Activated T-cell treated with anti-CD3 and anti-CD28 coated beads, Interleukin-2, amount 50 U/mL, for 24 hours (primary cell): Measurements from ENCODE around the gene TUBA4A.
A peak's percentile ranks its signal among the peaks of the same experiment; 100 is the strongest.

Experiments
- DNase-seq: peaks from one replicate; pipeline ENCODE4 v3.0.0-alpha.2; 2020
- H3K27ac Mint-ChIP-seq: 2 replicates; pipeline ENCODE4 v1.8.0; 2020; ENCODE audit warnings: mild to moderate bottlenecking, mixed read lengths
- H3K27me3 Mint-ChIP-seq: 2 replicates; pipeline ENCODE4 v1.8.0; 2020; ENCODE audit warnings: mixed read lengths
- H3K36me3 Mint-ChIP-seq: 2 replicates; pipeline ENCODE4 v1.8.0; 2020; ENCODE audit warnings: low read depth, mixed read lengths
- H3K4me1 Mint-ChIP-seq: 2 replicates; pipeline ENCODE4 v1.8.0; 2020; ENCODE audit warnings: low read depth, mixed read lengths
- H3K4me3 Mint-ChIP-seq: 2 replicates; pipeline ENCODE4 v1.8.0; 2020; ENCODE audit warnings: mild to moderate bottlenecking, moderate library complexity, mixed read lengths
- H3K9me3 Mint-ChIP-seq: 2 replicates; pipeline ENCODE4 v1.8.0; 2020; ENCODE audit warnings: mixed read lengths

TUBA4A gene

DNA sequence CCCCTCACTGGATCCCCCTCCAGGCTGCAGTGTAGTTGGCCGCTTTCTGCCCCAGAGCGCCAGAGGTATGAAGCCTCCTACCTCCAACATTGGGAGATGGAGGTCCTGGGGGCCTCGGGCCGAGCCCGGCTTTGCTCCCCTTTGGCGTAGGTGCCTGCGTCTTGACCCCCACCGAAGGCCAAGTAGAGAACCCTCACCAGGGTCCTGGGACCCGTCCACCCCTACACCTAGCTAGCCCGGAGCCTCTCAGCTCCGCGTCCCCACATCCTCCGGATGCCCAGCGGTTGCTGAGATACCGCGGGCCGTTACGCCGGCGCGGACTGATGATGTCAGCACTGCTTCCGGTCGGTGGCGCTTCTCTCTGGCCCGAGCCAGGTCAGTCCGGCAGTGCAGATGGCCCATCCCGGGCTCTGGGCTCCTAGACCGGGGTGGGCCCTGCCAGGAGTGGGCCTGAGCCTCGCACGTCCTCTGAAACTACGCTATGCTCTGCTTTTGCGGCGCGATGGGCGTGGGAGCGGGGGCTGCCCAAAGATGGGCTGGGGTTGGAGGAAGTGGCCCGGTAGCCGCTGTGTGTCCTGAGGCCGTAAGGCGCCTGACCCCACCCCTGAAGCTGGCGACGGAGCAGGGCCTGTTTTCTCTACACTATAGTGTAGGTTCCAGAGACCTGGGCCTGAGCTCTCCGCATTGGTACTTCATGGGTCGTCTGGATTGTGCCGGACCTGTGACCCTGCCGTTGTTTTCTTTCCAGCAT lies 8.4 kb downstream of the TUBA4A start, which contains the start of the genes GLB1L and STK16:
TSS of gene GLB1L (minus strand) at position 297 of the 751 bp plus-strand sequence. CDS start 1,871 bp downstream, outside the sequence.
TSS of gene STK16 (plus strand) at position 332 of the 751 bp plus-strand sequence. CDS start 521 bp downstream, outside the sequence.
- peak within 1 kb of the TSS; percentile 99 for H3K27ac Mint-ChIP-seq
- peak within 1 kb of the TSS; percentile 98 for H3K4me3 Mint-ChIP-seq
- no peaks in the 10 kb centered on the region for H3K9me3 Mint-ChIP-seq
- H3K27me3 Mint-ChIP-seq, result no peaks in the 10 kb centered on the region
- peaks cover 55% of the 10 kb centered on the region for H3K4me1 Mint-ChIP-seq
- peak; percentile 95 for DNase-seq
- peaks cover 49% of the 10 kb centered on the region for H3K36me3 Mint-ChIP-seq

DNA sequence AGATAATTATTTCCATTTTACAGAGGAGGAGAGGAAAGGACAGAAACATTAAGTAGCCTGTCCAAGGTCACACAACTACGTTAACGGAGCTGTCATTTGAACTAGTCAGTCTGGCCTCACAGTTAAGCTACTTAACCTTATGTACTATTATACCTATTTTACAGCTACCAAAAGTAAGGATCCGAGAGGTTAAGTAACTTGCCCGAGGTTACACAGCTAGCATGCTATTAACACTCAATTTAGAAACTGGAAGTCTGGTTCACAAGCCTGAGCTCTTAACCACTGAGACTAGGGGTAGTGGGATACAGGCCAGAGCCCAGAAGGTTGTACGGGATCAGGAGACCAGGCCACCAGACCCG lies 8.9 kb downstream of the TUBA4A start:
- H3K27ac Mint-ChIP-seq, result peak overlapping the region; percentile 99
- H3K36me3 Mint-ChIP-seq, result peaks cover 44% of the 10 kb centered on the region
- H3K27me3 Mint-ChIP-seq, result no peaks in the 10 kb centered on the region
- no peaks in the 10 kb centered on the region for H3K9me3 Mint-ChIP-seq
- no peak for DNase-seq
- peak overlapping the region; percentile 98 for H3K4me3 Mint-ChIP-seq
- peaks cover 50% of the 10 kb centered on the region for H3K4me1 Mint-ChIP-seq

DNA sequence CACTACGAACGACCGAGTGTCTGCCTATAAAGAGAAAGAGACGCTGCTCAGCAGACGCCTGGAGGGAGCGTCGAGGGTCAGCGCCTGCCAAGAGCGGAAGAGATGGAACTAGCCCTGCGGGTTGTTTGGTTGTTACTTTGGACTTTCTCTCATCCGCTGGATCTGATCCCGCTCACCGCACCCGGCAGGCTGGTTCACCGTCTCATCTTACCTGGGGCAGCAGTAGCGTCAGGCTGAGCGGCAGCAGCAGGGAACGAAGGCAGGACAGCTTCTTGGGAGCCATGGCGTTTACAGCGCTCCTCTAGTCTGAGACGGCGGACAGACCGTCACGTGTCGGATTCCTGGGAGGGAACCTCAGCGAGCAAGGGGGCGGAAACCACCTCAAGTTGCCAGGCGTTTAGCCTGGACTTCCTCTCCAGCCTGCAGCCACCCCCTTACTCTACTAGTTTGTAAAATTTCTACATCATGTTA lies 10.4 kb downstream of the TUBA4A start:
- H3K9me3 Mint-ChIP-seq, result no peaks in the 10 kb centered on the region
- peaks cover 35% of the 10 kb centered on the region for H3K4me1 Mint-ChIP-seq
- H3K36me3 Mint-ChIP-seq, result peaks cover 42% of the 10 kb centered on the region
- peak overlapping the region; percentile 22 for H3K27ac Mint-ChIP-seq
- H3K4me3 Mint-ChIP-seq, result no peak overlapping the region
- no peaks in the 10 kb centered on the region for H3K27me3 Mint-ChIP-seq
- DNase-seq, result no peak

DNA sequence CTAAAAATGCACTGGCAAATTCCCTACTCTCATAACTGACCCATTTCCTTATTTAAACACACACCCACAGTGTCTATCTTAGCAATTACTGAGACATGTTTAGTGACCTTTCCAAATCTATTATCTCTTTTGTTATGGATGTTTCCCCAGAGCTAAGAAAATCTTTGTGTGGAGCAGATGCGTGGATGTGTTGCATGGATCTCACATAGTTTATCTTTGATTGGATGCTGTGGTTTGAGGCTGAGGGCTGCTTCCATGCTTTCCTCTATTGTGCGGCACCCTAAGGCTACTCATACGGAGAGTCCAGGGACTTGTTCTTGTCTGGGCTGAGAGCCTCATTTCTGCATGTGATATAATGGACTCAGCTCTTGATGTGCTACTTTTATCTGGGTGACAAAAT lies 19.4 kb downstream of the TUBA4A start:
- Mint-ChIP-seq H3K4me3 (no peak overlapping the region), H3K36me3 (peaks cover 91% of the 10 kb centered on the region), H3K27ac (no peak overlapping the region)

DNA sequence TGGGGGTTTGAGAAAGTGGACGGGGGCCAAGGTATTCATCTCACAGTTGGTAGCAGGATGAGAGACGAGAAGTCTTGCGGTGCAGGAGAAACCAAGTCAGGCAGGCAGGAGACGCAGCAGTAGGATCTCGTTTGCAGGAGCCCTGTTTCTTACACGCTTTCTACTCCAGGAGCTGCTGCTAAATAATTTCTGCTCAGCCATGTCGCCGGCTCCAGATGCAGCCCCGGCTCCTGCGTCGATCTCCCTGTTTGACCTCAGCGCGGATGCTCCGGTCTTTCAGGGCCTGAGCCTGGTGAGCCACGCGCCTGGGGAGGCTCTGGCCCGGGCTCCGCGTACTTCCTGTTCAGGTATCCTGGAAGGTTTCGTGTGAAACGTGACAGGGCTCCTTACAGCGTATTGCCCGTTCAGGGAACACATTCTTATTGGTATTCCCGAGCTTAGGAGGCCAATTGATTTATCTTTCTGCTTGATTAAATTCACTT lies 23.6 kb downstream of the TUBA4A start:
- H3K36me3 Mint-ChIP-seq, result peaks cover 84% of the 10 kb centered on the region
- DNase-seq, result peak; percentile 72
- peak overlapping the region; percentile 98 for H3K4me3 Mint-ChIP-seq
- H3K27me3 Mint-ChIP-seq, result no peaks in the 10 kb centered on the region
- peaks cover 53% of the 10 kb centered on the region for H3K4me1 Mint-ChIP-seq
- H3K9me3 Mint-ChIP-seq, result no peaks in the 10 kb centered on the region
- peak overlapping the region; percentile 98 for H3K27ac Mint-ChIP-seq

More for the DNA sequence above, 19.4 kb downstream of the TUBA4A start:
- no peaks in the 10 kb centered on the region for H3K9me3 Mint-ChIP-seq
- no peaks in the 10 kb centered on the region for H3K27me3 Mint-ChIP-seq
- H3K4me1 Mint-ChIP-seq, result peaks cover 31% of the 10 kb centered on the region
- no peak for DNase-seq

DNA sequence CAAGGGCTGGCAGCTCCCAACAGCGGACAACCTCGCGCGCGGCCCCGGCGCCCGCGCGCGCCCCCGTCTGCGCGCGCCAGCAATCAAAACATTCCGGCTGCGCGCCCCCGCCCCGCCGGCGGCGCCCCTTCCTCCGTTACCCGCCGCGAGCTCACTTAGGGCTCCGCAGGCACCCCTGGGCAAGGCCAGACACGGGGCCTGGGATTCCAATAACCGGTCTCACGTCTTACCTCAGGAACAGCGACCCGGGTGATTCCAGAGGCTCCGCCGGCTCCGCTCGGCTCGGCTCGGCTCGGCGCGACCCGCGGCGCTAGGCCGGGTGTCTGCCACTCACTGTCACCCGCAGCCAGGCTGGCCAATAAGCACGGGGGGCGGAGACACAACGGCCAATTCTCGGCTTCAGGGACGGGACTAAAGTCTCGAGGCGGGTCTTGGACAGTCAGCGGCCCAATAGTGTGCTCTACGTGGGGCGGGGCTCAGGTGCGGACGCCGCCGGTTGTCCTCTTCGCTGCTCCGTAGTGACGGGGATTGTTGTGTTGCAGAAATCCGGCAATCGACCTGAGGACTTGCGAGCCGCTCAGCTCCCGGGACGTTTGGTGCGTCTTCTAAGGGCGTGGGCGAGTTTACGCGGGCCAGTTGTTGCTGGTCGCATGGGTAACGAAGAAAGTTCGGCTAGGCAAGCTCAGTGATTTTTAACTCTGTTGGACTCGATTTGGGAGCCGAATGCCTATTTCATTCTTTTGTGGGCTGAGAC lies 24.2 kb downstream of the TUBA4A start, which contains the start of the genes ANKZF1 and ATG9A:
TSS of gene ANKZF1 (plus strand) at position 502 of the 754 bp plus-strand sequence. CDS start 452 bp downstream, outside the sequence.
TSS of gene ATG9A (minus strand) at position 332 of the 754 bp plus-strand sequence. CDS start 1,612 bp downstream, outside the sequence.
- Mint-ChIP-seq H3K27ac (peak within 1 kb of the TSS; percentile 98), H3K27me3 (no peaks in the 10 kb centered on the region), H3K36me3 (peaks cover 84% of the 10 kb centered on the region), H3K9me3 (no peaks in the 10 kb centered on the region), H3K4me3 (peak within 1 kb of the TSS; percentile 98), H3K4me1 (peaks cover 53% of the 10 kb centered on the region)
- peak; percentile 97 for DNase-seq

DNA sequence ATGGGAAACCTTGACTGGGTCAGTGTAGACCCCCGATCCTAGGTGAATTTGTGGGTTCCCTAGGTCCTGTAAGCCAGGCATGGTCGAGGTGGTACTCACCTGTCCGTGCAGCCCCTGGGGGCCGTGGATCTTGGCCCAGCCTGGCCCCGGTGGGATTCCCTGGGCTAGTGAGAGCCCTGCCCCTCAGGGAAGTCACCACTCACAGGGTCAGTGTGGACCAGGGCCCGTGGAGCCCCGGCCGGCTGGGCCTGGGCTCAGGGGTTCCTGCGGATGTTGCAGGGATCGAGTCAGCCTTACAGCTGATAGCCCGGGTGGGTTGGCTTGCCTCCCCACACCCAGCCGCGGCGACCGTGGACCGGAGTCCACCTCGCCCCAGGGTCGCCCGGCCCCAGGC lies 24.8 kb downstream of the TUBA4A start:
- Mint-ChIP-seq H3K27ac (peak overlapping the region; percentile 81), H3K36me3 (peaks cover 84% of the 10 kb centered on the region), H3K4me3 (peak overlapping the region; percentile 98), H3K9me3 (no peaks in the 10 kb centered on the region), H3K4me1 (peaks cover 53% of the 10 kb centered on the region), H3K27me3 (no peaks in the 10 kb centered on the region)
- peak; percentile 45 for DNase-seq

DNA sequence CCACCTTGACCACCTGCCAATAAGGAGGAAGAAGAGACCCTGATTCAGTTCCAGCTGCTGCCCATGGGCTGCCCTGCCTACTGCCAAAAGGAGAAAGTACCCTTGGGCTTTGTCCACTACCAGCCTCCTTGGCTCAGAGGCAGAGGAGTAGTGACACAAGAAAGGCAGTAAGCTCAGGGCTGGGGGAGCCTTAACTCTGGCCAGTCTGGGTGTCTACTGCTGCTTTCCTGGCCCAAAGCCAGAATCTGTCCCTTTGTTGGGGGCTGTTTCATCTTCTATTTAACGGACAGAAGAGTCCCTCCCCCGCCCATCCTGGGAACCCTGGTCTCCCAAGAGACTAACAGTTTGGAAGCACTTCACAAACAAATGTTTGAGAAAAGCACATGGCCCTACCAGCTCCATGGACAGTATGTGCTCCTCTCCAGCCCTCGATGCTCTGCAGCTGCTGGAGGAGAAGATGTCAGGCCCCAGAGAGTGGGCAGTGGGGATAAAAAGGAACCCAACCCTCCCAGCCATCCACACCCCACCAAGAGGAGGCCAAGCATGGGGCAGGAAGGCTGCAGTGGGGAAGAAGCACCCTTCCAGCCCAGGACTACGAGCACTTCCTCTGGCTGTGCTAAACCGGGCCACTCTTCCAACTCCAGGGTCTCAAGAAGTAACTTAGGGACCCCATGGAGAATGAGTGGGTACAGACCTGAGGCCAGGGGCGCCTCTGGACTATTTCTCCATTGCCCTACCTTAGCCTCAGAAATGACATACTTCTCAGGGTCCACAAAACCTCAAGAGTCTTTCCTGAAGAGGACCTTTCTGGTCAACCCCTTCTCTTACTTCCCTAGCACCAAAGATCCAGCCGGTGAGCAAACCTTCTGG lies 25.4 kb downstream of the TUBA4A start:
- H3K27ac Mint-ChIP-seq, result peak overlapping the region; percentile 81
- H3K27me3 Mint-ChIP-seq, result no peaks in the 10 kb centered on the region
- DNase-seq, result no peak
- H3K36me3 Mint-ChIP-seq, result peaks cover 84% of the 10 kb centered on the region
- no peaks in the 10 kb centered on the region for H3K9me3 Mint-ChIP-seq
- H3K4me1 Mint-ChIP-seq, result peaks cover 48% of the 10 kb centered on the region
- H3K4me3 Mint-ChIP-seq, result peak overlapping the region; percentile 98

DNA sequence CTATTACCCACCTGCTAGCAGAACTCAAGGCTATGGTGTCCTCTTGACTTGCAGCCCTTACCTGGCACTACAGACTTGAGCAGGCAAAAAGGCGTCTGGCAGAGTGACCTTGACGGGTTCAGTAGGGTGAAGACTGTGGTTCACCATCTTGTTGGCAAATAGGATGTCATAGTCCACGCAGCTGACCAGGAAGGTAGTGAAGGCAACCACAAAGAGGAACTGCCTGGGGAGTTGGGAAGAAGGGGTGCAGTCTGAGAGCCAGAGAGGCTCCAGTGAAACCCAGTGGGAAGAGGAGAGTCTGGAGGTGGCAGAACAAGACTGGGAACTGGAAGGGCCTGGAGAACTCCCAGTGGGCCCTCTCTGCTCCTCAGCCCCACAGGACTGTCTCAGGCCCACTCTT lies 28.4 kb downstream of the TUBA4A start:
- Mint-ChIP-seq H3K27me3 (no peaks in the 10 kb centered on the region), H3K4me3 (no peak overlapping the region), H3K27ac (peak overlapping the region; percentile 23), H3K4me1 (peaks cover 25% of the 10 kb centered on the region), H3K9me3 (no peaks in the 10 kb centered on the region), H3K36me3 (peaks cover 86% of the 10 kb centered on the region)
- DNase-seq, result no peak

DNA sequence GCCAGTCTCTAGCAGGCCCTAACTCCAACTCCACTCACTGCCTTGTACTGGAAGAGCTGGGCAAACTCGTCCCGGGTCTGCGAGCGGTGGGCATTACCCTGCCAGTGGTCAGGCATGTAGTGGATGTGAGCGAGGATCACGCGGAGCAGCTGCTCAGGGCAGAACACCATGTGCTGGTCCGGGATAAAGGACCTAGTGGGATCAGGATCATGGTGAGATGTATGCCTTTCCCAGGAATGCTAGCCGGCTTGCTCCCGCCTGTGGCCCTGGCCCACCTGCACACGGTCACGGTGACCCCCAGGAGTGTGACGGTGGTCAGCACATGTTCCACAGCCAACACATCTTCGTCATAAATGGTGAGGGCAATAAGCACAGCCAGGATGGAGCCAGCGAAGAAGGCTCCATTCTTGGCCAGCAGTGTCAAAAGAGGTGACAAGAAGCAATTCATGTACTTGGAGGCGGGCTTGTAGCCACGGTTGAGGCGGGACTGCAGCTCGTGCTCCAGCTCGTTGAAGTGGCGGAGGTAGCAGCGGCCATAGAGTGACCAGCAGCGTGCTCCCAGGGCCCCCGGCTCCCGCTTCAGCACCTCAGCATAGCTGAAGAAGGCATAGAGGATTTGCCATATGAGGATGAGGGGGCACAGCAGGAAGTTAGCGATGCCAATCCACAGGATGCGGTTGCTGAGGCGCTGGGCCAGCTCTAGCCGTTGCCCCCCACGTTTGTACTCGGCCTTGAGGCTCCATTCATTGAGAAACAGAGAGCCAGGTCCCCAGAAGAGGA lies 29.7 kb downstream of the TUBA4A start:
- Mint-ChIP-seq H3K4me3 (no peak overlapping the region), H3K27ac (no peak overlapping the region), H3K4me1 (peaks cover 31% of the 10 kb centered on the region), H3K27me3 (no peaks in the 10 kb centered on the region), H3K9me3 (no peaks in the 10 kb centered on the region), H3K36me3 (peaks cover 90% of the 10 kb centered on the region)
- no peak for DNase-seq

DNA sequence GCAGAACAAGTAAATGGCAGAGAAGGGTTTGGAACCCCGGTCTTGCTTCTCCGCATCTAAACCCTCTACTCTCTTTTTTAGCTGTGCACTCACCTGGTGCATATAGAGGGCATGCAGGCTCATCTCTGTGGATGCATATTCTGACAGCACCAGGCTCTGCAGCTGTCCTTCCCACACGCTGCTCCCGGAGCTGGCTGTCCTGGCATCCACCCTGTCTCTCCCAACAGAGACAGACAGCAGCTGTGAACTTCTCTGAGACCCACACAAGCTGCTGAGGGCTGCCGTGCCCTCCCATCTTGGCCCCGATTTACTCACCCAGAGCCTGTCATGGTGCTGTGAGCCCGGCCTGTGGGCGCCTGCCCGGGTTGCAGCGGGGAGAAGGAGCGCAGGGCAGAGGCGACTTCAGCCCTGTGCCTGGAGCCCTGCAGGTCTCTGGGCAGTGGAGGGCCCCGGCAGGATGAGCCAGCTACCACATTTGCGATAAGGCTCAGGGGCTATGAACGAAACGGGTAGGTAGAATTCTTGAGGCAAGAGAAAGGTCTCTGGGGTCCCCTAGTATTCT lies 31.7 kb downstream of the TUBA4A start:
- H3K36me3 Mint-ChIP-seq, result peaks cover 80% of the 10 kb centered on the region

DNA sequence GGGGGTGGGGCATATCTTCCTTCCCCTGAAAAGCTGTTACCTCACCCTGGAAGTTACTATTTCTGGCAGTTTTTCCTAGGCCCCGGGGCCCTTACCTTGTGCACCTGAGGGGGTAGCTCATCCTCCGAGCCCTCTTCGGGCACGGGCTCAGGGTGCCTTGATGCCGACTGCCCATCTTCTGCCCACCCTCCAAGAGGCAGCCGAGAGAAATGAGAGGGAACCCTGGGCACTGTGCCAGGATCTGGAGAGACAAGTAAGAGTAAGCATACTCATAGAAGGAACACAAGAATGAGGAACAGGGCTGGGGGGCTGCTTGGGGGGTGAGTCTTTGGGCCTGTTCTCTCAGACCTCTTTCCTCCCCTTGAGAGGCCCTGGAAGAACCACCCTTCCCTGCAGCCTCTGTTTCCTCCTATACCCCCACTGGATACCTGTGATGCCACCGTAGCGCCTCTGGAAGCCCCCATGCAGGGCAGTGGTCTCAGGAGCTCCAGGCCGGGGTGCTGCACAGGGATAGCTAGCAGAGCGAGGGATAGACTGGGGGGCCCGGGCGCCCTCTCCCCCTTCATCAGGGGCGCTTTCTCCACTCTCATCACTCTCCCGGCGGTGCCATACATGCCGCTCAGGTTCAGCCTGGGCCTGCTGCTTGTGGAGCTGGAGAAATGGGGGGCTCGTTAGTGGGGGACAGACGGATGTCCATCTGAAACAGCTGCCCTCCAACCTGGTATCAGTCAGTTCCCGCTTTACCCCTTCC lies 32.9 kb downstream of the TUBA4A start:
- Mint-ChIP-seq H3K4me3 (no peak overlapping the region), H3K27me3 (no peaks in the 10 kb centered on the region), H3K36me3 (peaks cover 83% of the 10 kb centered on the region), H3K27ac (no peak overlapping the region), H3K4me1 (peaks cover 31% of the 10 kb centered on the region), H3K9me3 (no peaks in the 10 kb centered on the region)
- DNase-seq, result no peak

More for the DNA sequence above, 31.7 kb downstream of the TUBA4A start:
- H3K27me3 Mint-ChIP-seq, result no peaks in the 10 kb centered on the region
- H3K4me1 Mint-ChIP-seq, result peaks cover 24% of the 10 kb centered on the region
- peak overlapping the region; percentile 18 for H3K27ac Mint-ChIP-seq
- H3K4me3 Mint-ChIP-seq, result no peak overlapping the region
- no peaks in the 10 kb centered on the region for H3K9me3 Mint-ChIP-seq
- no peak for DNase-seq
